ENCODE measurements around the gene COMMD8.
A peak's percentile ranks its signal among the peaks of the same experiment; 100 is the strongest.
"Not testable (repeated sequence)": the region's sequence is repeated elsewhere in the genome, so short reads cannot be mapped to it uniquely, and the experiment has no call there.

The COMMD8 gene

DNA sequence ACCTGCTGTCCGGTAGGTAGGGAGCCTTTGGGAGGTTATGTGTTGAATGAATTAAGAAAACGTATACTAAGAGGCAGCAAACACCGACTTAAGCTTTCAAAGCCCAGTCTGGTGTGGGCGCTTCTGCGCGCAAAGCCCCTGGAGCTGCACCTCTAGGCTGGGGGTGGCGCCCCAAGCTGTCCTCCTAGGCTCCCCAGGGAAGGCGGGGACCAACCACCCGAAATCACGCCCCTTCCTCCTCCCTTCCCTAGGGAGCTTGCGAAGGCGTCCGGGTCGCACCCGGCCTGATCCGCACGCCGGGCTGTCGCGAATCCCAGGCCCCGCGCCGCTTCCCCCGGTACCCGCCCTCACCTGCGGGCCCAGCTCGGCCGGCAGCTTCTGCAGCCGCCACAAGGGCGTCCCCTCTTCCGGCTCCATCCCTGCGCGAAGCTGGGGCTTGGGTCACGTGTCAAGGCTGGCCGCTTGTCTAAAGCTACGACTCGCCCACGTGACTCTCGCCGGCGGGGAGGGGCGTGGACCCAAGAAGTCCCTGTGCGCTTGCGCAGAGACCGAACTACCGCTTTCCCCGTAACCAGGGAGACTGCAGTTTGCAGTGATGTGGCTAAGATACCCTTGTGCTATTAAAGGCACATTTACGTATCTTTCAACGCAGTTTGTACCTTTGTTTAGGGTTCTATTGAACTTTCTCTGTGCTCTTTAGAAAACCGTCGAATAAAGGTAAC lies at the start of gene COMMD8:
COMMD8 (minus strand) TSS at position 468 of the 722 bp plus-strand sequence; CDS start at position 417, 51 bp downstream.
- DNase-seq, result peak; percentile 96 to 98

DNA sequence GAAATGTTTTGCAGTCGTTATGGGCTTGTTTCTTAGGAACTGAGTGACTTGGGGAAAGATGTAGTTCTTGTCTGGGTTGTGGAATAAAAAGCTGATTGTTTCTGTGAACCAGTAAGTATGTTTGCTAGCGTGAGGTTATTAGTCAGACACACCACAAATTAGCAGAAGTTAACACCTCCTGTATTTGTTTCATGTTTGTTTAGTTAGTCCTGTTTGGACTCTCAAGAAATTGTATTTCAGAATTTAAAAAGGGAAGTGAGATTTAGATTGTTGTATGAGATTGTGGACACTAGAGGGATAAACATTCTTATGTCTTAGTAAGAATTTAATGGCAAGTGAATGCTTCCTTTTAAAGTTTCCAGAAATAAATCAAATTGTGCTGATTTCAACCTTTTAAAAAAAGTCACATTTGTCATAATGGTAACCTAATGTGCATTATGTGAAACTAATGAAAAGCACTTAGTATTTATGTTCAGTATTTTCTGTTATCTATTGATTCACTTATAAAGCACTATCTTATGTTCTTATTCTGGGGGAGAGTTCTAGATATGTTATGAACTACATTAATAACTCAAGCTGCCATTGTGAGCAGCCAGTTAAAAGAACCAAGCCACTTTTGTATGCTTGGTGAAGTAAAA lies 47.1 kb upstream of the COMMD8 start:
- no peak for DNase-seq

DNA sequence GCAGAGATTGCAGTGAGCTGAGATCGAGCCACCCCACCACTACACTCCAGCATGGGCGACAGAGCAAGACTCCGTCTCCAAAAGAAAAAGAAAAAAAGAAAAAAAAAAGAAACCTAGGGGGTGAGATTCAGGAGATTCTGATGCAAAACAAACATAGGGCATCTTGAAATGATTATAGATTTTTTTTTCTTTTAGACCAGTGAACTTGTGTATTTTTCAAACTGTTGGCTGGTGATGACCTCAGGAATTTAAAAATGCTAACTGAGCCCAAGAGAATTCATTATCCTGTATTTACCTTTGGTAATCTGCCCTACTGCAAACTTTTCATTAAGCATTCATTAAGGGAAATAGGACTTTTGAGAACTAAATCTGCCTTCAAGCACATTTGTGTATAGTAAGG lies 42.2 kb upstream of the COMMD8 start:
- no peak for DNase-seq

DNA sequence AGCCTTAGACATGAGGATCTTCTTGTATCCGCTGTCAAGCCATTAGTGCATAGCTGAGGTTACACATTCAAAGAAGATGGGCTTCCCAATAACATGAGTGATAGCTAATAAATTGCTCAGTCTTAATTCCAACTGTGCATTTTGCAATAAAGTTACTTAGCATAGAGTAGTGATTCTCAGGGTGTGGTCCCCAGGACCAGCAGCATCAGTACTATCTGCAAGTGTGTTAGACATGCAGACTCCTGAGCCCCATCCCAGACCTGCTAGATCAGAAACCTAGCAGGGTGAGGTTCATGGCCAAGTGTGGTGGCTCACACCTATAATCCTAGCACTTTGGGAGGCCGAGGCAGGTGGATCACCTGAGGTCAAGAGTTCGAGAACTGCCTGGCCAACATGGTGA lies 41.6 kb upstream of the COMMD8 start:
- DNase-seq, result no peak

DNA sequence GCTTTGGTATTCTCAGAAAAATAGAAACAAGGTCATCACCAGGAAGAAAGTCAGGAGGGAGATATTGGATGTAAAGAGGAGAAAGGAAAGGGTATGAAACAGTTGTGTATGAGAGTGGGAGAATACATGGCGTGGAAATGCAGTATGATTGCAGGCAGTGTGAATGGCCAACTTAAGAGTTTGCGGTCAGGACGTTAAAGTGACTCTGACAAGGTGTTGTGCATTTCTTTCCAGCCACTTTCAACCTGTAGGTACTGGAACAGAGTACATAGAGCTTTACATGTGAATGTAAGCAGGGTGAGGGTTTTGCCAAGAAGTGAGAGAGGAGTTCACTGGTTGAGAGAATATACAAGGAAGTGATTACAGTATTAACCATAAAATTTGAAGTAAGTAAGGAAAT lies 37.3 kb upstream of the COMMD8 start:
- no peak for DNase-seq

DNA sequence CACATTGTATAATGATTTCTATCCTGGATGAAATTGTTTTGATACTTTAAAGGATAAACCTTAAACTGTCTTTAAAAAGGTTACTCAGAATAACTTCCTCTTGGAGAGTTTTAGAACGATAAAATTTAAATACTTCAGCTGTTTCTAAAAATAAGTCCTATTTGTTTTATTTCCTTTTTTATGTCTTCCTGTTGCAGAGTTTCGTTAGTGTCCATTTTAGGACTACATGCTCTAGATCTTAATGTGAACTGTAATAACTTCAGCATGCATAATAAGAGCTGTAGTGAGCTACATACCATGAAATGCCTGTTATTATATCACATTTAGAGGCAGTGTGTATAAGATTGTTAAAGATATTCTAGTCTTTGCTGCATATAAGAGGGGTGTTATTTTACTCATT lies 36.2 kb upstream of the COMMD8 start:
- no peak for DNase-seq

GRCh38 chr4:47498899-47499298 lies 35.4 kb upstream of the COMMD8 start:
- DNase-seq, result no peak

- DNase-seq, result no peak
These were observed 30.6 kb upstream of the COMMD8 start for GRCh38 chr4:47494124-47494430.

- DNase-seq, result no peak
These were observed 30.0 kb upstream of the COMMD8 start for GRCh38 chr4:47493238-47494123.

GRCh38 chr4:47490550-47490949 lies 27.0 kb upstream of the COMMD8 start:
- peak in 1 of 2 experiments; percentile 20 for DNase-seq

- DNase-seq, result no peak
These were observed 25.2 kb upstream of the COMMD8 start for GRCh38 chr4:47488706-47489105.

GRCh38 chr4:47486727-47487126 lies 23.2 kb upstream of the COMMD8 start:
- DNase-seq, result not testable (repeated sequence)

- DNase-seq, result no peak
These were observed 22.8 kb upstream of the COMMD8 start for GRCh38 chr4:47486231-47486673.

DNA sequence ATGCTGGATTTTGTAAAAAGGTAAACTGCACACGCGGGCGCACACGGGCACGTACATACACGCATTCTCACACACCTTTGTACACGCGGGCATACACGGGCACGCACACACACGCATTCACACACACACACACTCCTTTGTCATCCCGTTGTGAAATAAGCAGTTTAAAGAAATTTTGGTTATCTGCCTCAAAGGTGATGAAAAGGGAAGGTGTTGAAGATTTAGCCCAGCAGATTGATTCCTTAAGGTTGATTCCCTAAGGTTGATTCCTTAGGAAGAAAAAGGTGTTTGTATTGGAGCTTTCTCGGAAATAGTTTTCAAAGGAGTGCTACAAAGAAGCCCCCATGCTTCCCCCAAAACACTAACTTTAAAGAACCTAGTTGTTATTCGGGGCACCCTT lies 22.3 kb upstream of the COMMD8 start:
- no peak for DNase-seq

- DNase-seq, result peak; percentile 82 to 87
These were observed 21.7 kb upstream of the COMMD8 start, which contains the start of gene ATP10D for GRCh38 chr4:47485047-47485692. Gene ATP10D, plus strand, starts transcription at chr4:47485275. Its CDS starts 27,266 bp downstream, at chr4:47512541.

DNA sequence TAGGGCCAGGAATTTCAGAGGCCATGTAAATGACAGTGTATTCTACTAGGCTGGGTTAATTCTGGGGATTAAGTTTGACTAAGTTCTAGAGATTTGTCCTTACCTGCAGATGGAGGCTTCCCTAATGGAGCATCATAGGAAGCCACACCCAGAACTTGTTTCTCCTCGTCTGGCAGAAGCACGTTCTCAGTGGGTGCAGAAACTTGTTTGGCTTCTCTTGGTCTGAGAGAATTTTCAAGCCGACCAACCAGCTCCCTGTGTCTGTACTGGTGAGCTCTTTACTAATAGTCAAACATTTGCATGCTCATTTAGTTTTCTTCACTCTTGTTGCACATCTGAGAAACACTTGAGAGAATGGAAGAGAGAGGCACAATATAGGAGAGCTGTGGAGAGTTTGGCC lies 20.7 kb upstream of the COMMD8 start:
- no peak for DNase-seq

GRCh38 chr4:47483745-47484144 lies 20.2 kb upstream of the COMMD8 start:
- no peak for DNase-seq

DNA sequence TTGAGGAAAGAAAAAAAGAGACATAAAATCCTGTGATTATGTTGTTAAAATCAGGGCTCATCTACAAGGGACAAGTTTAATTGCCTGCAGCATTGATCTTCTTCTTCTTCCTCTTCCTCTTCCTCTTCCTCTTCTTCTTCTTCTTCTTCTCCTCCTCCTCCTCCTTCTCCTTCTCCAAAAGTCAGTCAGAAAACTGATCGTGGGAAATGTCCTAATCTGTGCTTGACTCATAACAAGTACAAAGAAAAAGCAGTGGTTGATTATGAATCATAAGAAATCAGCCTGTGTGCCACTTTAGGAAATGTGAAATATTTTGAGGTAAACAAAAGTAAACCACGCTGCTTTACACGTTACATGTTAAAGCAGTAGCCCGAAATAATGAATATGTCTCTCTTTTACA lies 18.8 kb upstream of the COMMD8 start:
- DNase-seq, result no peak

DNA sequence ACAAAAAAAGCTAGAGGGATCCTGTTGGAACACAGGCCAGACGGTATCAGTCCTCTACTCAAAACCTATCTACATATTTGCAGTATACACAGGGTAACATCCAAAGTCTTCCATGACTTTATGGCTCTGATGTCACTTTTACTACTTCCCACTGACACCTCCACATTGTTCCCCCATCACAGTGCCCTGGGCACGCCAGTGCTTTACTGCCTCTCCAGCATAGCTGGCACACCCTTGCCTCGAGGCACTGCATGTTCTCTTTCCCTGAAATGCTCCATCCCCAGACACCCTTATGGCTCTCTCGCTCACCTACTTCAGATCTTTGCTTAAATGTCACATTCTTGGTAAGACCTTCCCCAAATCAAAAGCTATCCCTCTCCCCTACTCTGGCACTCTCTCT lies 15.3 kb upstream of the COMMD8 start:
- no peak for DNase-seq

- no peak for DNase-seq
These were observed 11.9 kb upstream of the COMMD8 start for GRCh38 chr4:47475411-47475810.

DNA sequence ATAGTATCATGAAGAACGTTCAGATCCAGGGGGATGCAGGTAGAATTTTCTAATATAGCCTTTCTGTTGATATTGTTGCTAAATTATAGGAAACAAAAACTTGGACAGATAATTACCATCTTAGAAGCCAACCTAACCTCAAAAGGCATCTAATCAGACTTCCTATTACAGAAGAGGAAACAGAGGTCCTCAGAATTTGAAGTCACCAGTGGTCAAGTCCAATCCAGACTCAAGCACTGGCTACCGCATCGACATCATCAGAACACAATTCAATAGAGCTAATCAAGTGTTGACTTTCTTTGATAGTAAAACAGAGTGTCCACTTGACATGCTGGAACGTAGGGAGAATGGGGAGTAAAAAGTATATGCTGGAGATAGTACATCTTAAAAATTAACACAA lies 11.3 kb upstream of the COMMD8 start:
- DNase-seq, result no peak

DNA sequence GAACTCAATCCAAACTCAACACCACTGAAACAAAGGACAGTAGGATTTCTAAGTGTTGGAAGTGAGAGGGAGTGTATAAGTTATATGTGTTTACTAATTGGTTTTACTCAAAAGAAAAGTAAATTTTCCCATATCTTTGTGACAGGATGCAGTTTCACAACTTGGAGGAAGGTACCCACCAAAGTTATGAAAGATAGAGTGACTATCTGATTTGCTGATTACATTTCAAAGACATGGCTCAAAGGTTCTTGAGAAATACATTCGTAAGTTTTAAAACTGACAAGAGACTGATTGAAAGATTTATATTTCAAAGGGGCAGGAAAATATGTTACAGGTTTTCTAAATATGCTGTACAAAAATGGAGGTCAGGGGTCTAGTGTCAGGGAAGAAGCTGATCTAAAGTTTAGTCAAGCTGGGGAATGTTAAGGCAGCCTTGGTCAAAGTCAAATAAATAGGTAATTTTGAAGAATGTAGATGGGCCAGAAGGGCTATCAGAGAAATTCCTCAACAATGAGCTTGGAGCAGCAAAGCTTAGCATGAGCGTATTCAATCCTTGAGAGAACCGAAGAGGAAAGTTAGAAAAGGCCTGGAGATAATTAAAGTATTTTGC lies 9.7 kb upstream of the COMMD8 start:
- DNase-seq, result no peak

DNA sequence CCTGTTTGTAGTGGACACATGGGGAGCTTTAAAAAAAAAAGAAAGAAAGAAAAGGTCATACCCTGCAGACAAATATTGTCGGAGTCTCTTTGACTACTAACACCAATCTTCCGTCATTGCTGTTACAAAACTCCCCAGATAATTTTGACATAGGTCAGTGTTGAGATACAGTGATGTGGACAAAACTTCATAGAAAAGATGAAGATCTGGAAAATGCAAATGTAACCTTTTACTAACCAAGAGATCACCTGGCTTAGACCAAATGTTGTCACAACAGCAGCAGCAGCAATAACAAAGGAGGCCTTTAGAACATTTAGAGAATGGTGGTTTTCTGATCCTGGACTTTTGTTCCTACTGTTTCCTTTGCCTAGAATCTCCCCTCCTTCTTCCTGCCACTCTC lies 8.1 kb upstream of the COMMD8 start:
- DNase-seq, result no peak
